ENCODE data around the gene MEOX1.

- TF ChIP-seq CTCF (IDR thresholded peaks at IDR 0.05; ENCODE audit: insufficient read depth, low read depth, low read length): no peak
- TF ChIP-seq EZH2 (IDR thresholded peaks at IDR 0.05; ENCODE audit: insufficient read depth, low read length): no peak
These were observed 53.4 kb downstream of the MEOX1 start for GRCh38 chr17:43608313-43608712.
